Endothelial cell of umbilical vein (primary cell): ENCODE results near the gene ATP10A. TPM values are rescaled to one million over a fixed set of nuclear protein-coding genes. Genes with fewer than 3 reads are reported as not detected.

Experiments used
- BruUV-seq: library from RNA; stranded (reverse); fragments of 400-500 nt; replicated peaks from 2 replicates; lab custom pipeline; 2021; lab: Mats Ljungman, UMichigan
- CTCF ChIA-PET: fragments of 300-600, 350-600 bp; sonication (Branson Sonifier 250); formaldehyde crosslinking; loops from one replicate; lab custom pipeline; 2021; ENCODE audit warnings: antibody characterized with exemption, inconsistent platforms; lab: Charles Lee
- POLR2A ChIA-PET: fragments of 300-600, 350-600 bp; sonication (Branson Sonifier 250); formaldehyde crosslinking; loops from one replicate; lab custom pipeline; 2021; ENCODE audit warnings: antibody characterized with exemption, inconsistent platforms; lab: Charles Lee
- DNase-seq: peaks from one replicate; pipeline ENCODE4 v3.0.0-alpha.2; 2011; ENCODE audit warnings: low read depth, low spot score
- FAIRE-seq: peaks from 2 replicates; lab custom pipeline; 2011; peaks lifted over from hg19 to GRCh38; lab: Jason Lieb, UNC
- H2AFZ ChIP-seq: 2 replicates; pipeline ENCODE4 v1.6.0; 2012; ENCODE audit warnings: low read depth, low read length, control low read depth, inconsistent platforms
- H3K27ac ChIP-seq: 2 replicates; pipeline ENCODE4 v1.5.1; 2011; ENCODE audit warnings: low read depth, mild to moderate bottlenecking, control low read depth, low read length, moderate library complexity; ENCODE audit not compliant: insufficient read depth
- H3K27me3 ChIP-seq, 2 experiments: 2 replicates each; pipeline versions ENCODE4 v1.6.0 to v1.6.1; 2011; ENCODE audit warnings: low read length in 2 of 2, mixed read lengths in 1 of 2; ENCODE audit not compliant: control insufficient read depth in 2 of 2, insufficient read depth in 2 of 2
- H3K36me3 ChIP-seq, 2 experiments: 2 replicates in 1 of 2; 3 replicates in 1 of 2; pipeline ENCODE4 v1.5.1; 2011; ENCODE audit warnings: low read length in 2 of 2, mild to moderate bottlenecking in 1 of 2, moderate library complexity in 1 of 2; ENCODE audit not compliant: control insufficient read depth in 2 of 2, insufficient read depth in 2 of 2; ENCODE audit errors: extremely low read depth in 1 of 2
- H3K4me1 ChIP-seq: 3 replicates; pipeline ENCODE4 v1.5.1; 2011; ENCODE audit warnings: mild to moderate bottlenecking, low read length; ENCODE audit not compliant: control insufficient read depth, insufficient read depth; ENCODE audit errors: extremely low read depth
- H3K4me2 ChIP-seq: 2 replicates; pipeline ENCODE4 v1.6.1; 2011; ENCODE audit warnings: low read length, control low read depth, mixed read lengths; ENCODE audit not compliant: insufficient read depth
- H3K4me3 ChIP-seq, 3 experiments: fragments of 200-600 bp in 1 of 3; sonication (generic), shearing (Covaris generic) in 1 of 3; replicated peaks in 1 of 3; 2 replicates each; pipeline ENCODE4 v1.5.1; 2011 to 2016; ENCODE audit warnings: control low read depth in 3 of 3, low read length in 3 of 3, mild to moderate bottlenecking in 2 of 3, inconsistent platforms in 1 of 3, low read depth in 1 of 3, moderate library complexity in 1 of 3; ENCODE audit not compliant: insufficient read depth in 1 of 3
- H3K79me2 ChIP-seq: 2 replicates; pipeline ENCODE4 v1.6.0; 2012; ENCODE audit warnings: low read length, inconsistent platforms; ENCODE audit not compliant: control insufficient read depth, insufficient read depth
- H3K9ac ChIP-seq: replicated peaks from 2 replicates; pipeline ENCODE3; 2011; ENCODE audit warnings: low read length, control low read depth; ENCODE audit not compliant: insufficient read depth; ENCODE audit errors: extremely low read depth
- H3K9me1 ChIP-seq: replicated peaks from 3 replicates; pipeline ENCODE4 v1.6.0; 2011; ENCODE audit warnings: mild to moderate bottlenecking, low read length; ENCODE audit not compliant: control insufficient read depth, insufficient read depth; ENCODE audit errors: extremely low read depth
- H3K9me3 ChIP-seq: replicated peaks from 2 replicates; pipeline ENCODE4 v1.5.1; 2012; ENCODE audit warnings: low read length, inconsistent platforms; ENCODE audit not compliant: control insufficient read depth, insufficient read depth
- H4K20me1 ChIP-seq: replicated peaks from 2 replicates; pipeline ENCODE3; 2011; ENCODE audit warnings: mild to moderate bottlenecking, low read length; ENCODE audit not compliant: control insufficient read depth, insufficient read depth; ENCODE audit errors: extremely low read depth
- EZH2 ChIP-seq: IDR thresholded peaks from 2 replicates; pipeline ENCODE4 v1.6.1; 2012; ENCODE audit warnings: borderline replicate concordance, low read depth, mild to moderate bottlenecking, moderate library complexity, low read length, inconsistent platforms; ENCODE audit not compliant: severe bottlenecking
- FOS ChIP-seq: IDR thresholded peaks from 2 replicates; pipeline ENCODE4 v1.6.1; 2011; ENCODE audit warnings: mild to moderate bottlenecking, low read length, moderate library complexity, borderline replicate concordance; ENCODE audit not compliant: insufficient read depth
- GATA2 ChIP-seq: IDR thresholded peaks from 2 replicates; pipeline ENCODE4 v1.7.0; 2011; ENCODE audit warnings: low read depth, mild to moderate bottlenecking, moderate library complexity, mixed read lengths, low read length; ENCODE audit not compliant: insufficient read length, insufficient read depth
- JUN ChIP-seq: IDR thresholded peaks from 2 replicates; pipeline ENCODE4 v1.6.1; 2011; ENCODE audit warnings: borderline replicate concordance, low read depth; ENCODE audit not compliant: insufficient read length, insufficient read depth
- MYC ChIP-seq: IDR thresholded peaks from one replicate; pipeline ENCODE4 v1.6.1; 2011; ENCODE audit warnings: mild to moderate bottlenecking, low read depth, low read length
- POLR2A ChIP-seq: IDR thresholded peaks from 2 replicates; pipeline ENCODE4 v1.6.1; 2012; ENCODE audit warnings: low read depth, mild to moderate bottlenecking, control low read depth, low read length
- POLR2AphosphoS5 ChIP-seq: IDR thresholded peaks from 2 replicates; pipeline ENCODE4 v1.6.1; 2012; ENCODE audit warnings: low read depth, mild to moderate bottlenecking, control low read depth, low read length, moderate library complexity; ENCODE audit not compliant: insufficient read depth
- dilution Hi-C: fragments of 300-500 bp; cut with MboI; formaldehyde crosslinking; loops from one replicate; pipeline ENCODE4 v1.15.0; 2019; ENCODE audit warnings: low sequenced_read_pairs; ENCODE audit not compliant: extremely low pct_ligation_motif_present
- intact Hi-C: fragments of 100-400 bp; cut with micrococcal nuclease; formaldehyde crosslinking; loops from one replicate; pipeline ENCODE4 v1.10.0; 2022
- polyA plus RNA-seq, 4 experiments: library from polyadenylated mRNA; depleted of rRNA in 3 of 4; stranded (reverse) in 3 of 4; unstranded in 1 of 4; fragments of >200 nt; gene quantifications; 2 replicates each; pipeline versions ENCODE4 v1.2.1 to v1.2.3, GENCODE V29; 2011 to 2012; ENCODE audit warnings: missing spikeins in 1 of 4
- total RNA-seq: library from RNA; stranded (reverse); gene quantifications from 2 replicates; pipeline ENCODE4 v1.2.3, GENCODE V29; 2021
- TF ChIP-seq, protein P1 (sequence below), 2 donors: IDR thresholded peaks; 1 replicate in 1 of 2; 2 replicates in 1 of 2; pipeline ENCODE4 v1.5.1; 2011; ENCODE audit warnings: low read length in 2 of 2, mild to moderate bottlenecking in 2 of 2, moderate library complexity in 2 of 2, control low read depth in 1 of 2, inconsistent platforms in 1 of 2, low read depth in 1 of 2; ENCODE audit not compliant: insufficient read depth in 1 of 2; ENCODE audit errors: extremely low read depth in 1 of 2
- TF ChIP-seq, protein P2 (sequence below): IDR thresholded peaks from 2 replicates; pipeline ENCODE4 v1.6.1; 2011; ENCODE audit not compliant: insufficient read depth, insufficient read length

Gene ATP10A
- total and polyA plus RNA-seq, 2 donors (not counting 3 experiments of a cell fraction or from before 2014, with no cell fraction given): not detected

DNA sequence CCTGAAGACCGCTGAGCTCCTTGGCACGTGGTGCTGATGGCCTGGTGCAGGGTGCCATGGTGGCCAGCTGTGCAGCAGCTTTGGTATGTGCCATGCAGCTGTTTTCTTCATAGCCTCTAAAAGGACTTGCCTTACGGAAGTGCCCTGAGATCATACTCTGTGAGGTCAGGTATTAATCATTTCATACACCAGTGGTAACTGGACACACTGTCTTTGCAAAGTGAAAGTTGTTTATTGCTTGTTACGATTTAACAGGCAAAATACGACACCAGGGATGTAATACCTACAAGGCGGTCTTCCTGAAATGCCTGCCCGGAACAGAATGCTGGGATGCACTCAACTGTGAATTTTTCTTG, 184.6 kb downstream of the ATP10A start:
- CTCF ChIA-PET: no interaction called here
- Histone ChIP-seq H3K79me2 (no peaks in the 10 kb centered on the region), H3K4me3 (no peak overlapping the region), H2AFZ (no peak overlapping the region), H3K4me2 (no peak overlapping the region), H3K27ac (no peak overlapping the region), H3K9me1 (no peaks in the 10 kb centered on the region), H3K4me1 (no peaks in the 10 kb centered on the region), H3K9me3 (peaks cover 8% of the 10 kb centered on the region), H4K20me1 (no peaks in the 10 kb centered on the region), H3K36me3 (no peaks in the 10 kb centered on the region), H3K9ac (no peak overlapping the region), H3K27me3 (no peaks in the 10 kb centered on the region)
- FAIRE-seq (no peak), DNase-seq (no peak)
- intact Hi-C loops (no loop called here), dilution Hi-C loops (no loop called here)
- no TSS peak for BruUV-seq
- TF ChIP-seq, protein P1, sequence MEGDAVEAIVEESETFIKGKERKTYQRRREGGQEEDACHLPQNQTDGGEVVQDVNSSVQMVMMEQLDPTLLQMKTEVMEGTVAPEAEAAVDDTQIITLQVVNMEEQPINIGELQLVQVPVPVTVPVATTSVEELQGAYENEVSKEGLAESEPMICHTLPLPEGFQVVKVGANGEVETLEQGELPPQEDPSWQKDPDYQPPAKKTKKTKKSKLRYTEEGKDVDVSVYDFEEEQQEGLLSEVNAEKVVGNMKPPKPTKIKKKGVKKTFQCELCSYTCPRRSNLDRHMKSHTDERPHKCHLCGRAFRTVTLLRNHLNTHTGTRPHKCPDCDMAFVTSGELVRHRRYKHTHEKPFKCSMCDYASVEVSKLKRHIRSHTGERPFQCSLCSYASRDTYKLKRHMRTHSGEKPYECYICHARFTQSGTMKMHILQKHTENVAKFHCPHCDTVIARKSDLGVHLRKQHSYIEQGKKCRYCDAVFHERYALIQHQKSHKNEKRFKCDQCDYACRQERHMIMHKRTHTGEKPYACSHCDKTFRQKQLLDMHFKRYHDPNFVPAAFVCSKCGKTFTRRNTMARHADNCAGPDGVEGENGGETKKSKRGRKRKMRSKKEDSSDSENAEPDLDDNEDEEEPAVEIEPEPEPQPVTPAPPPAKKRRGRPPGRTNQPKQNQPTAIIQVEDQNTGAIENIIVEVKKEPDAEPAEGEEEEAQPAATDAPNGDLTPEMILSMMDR (IDR thresholded peaks at IDR 0.05; ENCODE audit: extremely low read depth in 1 of 2, insufficient read depth in 1 of 2, low read depth in 1 of 2, low read length in 2 of 2): no peak
- no peak for TF ChIP-seq JUN
- TF ChIP-seq GATA2: no peak
- TF ChIP-seq POLR2A: no peak
- no peak for TF ChIP-seq FOS
- no peak for TF ChIP-seq EZH2
- TF ChIP-seq, protein P2, sequence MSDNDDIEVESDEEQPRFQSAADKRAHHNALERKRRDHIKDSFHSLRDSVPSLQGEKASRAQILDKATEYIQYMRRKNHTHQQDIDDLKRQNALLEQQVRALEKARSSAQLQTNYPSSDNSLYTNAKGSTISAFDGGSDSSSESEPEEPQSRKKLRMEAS: no peak
- no peak for TF ChIP-seq MYC
- no peak for TF ChIP-seq POLR2AphosphoS5
- POLR2A ChIA-PET: no interaction called here
